Left forelimb (tissue), 1 donor: ENCODE results near the gene MAGOHB.
"Not testable (repeated sequence)": the region's sequence is repeated elsewhere in the genome, so short reads cannot be mapped to it uniquely, and the experiment has no call there.

Experiments
- DNase-seq: peaks from one replicate; pipeline ENCODE4 v3.0.0-alpha.2; 2018; ENCODE audit warnings: low spot score

Gene MAGOHB

DNA sequence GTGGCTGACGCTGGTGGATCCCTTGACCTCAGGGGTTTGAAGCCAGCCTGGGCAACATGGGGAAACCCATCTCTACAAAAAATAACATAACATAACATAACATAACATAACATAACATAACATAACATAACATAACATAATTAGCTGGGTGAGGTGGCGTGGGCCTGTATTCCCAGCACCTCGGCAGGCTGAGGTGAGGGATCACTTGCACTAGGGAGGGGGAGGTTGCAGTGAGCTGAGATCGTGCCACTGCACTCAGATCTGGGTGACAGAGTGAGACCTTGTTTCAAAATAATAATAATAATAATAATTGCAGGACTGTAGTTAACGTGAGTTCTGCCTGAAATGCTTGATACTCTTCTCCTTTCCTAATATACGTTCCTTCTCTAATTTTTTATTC, 1.3 kb downstream of the MAGOHB start:
- DNase-seq: no peak

DNA sequence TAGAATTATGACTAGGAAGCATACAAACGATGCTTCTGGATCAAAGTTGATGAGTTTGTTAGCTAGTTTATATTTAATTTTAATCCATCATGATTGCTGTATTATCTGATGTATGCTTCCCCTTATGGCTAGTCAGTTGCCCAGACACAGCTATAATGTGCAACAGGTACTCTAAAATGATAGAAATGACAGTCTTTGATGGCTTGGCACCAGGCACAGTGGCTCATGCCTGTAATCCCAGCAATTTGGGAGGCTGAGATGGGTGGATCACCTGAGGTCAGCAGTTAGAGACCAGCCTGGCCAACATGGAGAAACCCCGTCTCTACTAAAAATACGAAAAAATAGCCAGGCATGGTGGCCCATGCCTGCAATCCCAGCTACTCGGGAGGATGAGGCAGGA, 2.2 kb downstream of the MAGOHB start:
- not testable (repeated sequence) for DNase-seq

GRCh38 chr12:10610188-10610587, 3.2 kb downstream of the MAGOHB start:
- no peak for DNase-seq

DNA sequence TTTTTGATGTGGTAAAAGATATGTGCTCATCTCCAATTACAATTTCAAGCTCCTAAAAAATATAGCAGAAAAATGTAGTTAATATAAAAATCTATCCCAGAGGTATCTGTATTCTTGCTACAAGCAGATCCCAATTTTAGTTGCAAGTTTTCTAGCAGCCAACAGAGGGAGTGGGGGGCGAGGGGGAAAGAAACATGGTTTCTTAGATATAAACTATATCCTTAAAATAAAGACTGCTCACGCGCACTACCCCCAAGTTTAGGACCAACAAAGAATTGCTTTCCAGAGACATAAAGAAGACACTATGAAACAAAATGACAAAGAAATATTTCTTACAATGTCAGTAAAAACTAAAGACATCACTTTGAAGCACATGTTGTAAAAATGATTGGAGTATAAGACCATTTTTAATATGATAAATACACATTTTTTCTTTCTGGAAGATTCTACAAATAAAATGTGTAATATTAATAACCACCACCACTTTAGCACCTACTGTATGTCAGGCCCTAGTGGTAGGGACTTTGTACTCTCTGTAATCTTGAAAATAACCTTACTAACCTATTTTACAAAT, 5.4 kb downstream of the MAGOHB start:
- no peak for DNase-seq

DNA sequence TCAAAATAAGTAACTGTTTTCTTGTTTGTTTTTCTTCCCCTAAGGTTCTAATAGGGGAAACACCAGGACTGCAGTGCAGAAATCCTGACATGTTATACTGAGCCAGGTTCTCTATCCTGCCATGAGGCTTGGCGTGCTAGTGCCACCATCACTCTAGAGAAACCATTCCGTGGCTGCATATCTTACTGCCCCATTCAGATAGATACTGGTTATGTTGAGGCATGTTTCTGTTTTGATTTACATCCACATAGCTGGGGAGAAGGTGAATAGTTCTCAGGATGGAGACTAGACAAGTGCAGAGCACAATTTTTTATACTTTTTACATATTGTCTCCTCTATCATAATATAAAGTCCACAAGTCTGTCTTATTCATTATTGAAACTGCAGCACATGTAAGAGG, 11.5 kb downstream of the MAGOHB start:
- DNase-seq: no peak

DNA sequence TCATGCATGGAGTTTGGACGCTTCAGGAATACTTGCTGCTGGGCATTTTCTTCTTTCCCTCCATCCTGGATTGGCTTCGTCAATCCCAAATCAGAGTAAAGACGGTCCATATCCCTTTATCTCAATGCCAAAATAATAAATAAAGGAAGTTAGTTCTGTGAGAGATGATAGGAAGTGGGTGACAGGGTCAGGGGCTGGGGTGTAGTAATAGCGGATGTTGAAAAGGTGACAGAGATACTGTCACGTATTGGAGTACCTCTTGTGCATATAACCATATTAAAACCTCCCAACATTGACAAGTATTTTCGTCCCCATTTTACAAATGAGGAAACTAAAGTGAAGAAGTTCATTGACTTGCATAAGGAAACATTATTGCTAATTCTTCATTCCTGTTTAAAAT, 12.4 kb downstream of the MAGOHB start:
- DNase-seq: no peak

- DNase-seq: no peak
These were observed 17.5 kb downstream of the MAGOHB start for GRCh38 chr12:10595881-10596280.

- DNase-seq: no peak
These were observed 22.4 kb downstream of the MAGOHB start for GRCh38 chr12:10590966-10591365.

- no peak for DNase-seq
These were observed 29.0 kb downstream of the MAGOHB start for GRCh38 chr12:10584415-10584814.

DNA sequence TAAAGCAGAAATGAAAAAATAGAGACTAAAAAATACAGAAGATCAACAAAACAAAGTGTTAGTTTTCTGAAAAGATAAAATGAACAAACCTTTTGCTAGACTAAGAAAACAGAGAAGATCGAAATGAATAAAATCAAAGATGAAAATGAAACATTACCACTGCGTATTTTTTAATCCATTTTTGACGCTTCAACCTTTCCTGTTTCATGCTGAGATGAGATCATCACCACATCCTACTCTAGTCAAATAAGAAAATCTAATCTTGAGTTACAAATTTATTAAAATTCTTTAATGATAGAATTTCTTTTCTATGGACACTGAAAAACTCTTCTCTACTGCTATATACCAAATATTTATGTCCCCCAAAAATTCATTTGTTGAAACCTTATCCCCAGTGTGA, 30.7 kb downstream of the MAGOHB start:
- no peak for DNase-seq

DNA sequence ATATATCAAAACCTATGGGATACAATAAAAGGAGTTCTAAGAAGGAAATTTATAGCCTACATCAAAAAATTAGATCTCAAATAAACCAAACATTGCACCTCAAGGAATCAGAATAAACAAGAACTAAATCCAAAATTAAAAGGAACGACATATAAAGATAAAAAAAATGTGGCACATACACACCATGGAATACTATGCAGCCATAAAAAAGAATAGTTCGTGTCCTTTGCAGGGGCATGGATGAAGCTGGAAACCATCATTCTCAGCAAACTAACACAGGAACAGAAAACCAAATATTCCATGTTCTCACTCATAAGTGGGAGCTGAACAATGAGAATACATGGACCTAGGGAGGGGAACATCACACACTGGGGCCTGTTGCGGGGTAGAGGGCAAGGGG, 31.3 kb downstream of the MAGOHB start:
- not testable (repeated sequence) for DNase-seq

GRCh38 chr12:10574307-10574706, 39.1 kb downstream of the MAGOHB start:
- DNase-seq: no peak

GRCh38 chr12:10572021-10572490, 41.4 kb downstream of the MAGOHB start:
- not testable (repeated sequence) for DNase-seq

DNA sequence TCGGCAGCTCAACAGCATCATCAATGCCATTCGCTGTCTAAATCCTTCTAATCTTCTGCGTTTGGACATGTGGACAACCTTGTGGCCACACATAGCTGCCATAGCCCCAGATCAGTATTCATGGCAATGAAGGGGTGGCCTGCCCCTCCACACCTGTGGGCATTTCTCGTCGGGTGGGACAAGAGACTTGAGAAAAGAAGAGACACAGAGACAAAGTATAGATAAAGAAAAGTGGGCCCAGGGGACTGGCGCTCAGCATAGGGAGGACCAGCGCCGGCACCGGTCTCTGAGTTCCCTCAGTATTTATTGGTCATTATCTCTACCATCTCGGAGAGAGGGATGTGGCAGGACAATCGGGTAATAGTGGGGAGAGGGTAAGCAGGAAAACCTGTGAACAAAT, 42.3 kb downstream of the MAGOHB start:
- no peak for DNase-seq

GRCh38 chr12:10567813-10568212, 45.6 kb downstream of the MAGOHB start:
- no peak for DNase-seq

- DNase-seq: no peak
These were observed 49.4 kb downstream of the MAGOHB start for GRCh38 chr12:10563966-10564365.

GRCh38 chr12:10563002-10563401, 50.4 kb downstream of the MAGOHB start:
- DNase-seq: no peak

GRCh38 chr12:10562306-10562933, 51.0 kb downstream of the MAGOHB start:
- no peak for DNase-seq

GRCh38 chr12:10559244-10559643, 54.2 kb downstream of the MAGOHB start:
- no peak for DNase-seq

DNA sequence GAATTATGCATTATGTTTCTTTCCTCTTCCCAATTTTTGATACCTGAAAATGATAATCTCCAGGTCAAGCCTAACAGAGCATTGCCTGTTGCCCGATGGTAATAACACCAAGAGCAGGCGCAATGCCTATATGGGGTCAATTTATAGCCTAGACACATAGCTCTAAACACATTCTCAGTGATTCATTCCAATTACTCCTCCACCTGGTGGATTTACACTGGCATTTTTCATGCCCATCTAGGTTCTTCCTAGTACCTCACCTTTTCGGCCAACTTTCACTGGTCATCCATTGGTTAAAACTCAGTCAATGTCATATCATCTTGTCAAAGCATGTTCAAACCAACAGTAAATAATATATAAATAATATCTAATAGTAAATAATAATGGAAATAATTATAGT, 54.6 kb downstream of the MAGOHB start:
- no peak for DNase-seq

DNA sequence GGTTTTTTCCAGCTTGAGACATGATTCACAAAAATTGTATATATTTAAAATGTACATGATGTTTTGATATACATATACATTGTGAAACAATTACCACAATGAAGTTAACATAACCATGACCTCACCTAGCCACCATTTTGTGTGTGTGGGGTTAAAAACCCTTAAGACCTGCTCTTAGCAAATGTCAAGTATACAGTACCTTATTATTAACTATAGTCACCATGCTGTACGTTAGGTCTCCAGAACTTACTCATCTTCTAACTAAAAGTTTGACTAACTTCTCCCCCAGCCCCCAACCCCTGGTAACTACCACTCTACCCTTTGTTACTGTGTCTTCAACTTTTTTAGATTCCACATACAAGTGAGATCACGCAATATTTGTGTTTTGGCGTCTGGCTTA, 55.1 kb downstream of the MAGOHB start:
- DNase-seq: no peak

GRCh38 chr12:10557766-10558165, 55.6 kb downstream of the MAGOHB start:
- no peak for DNase-seq

GRCh38 chr12:10557329-10557728, 56.1 kb downstream of the MAGOHB start:
- DNase-seq: no peak
